HL-60 (cell line): Measurements from ENCODE around the gene ACSS3.
A peak's percentile ranks its signal among the peaks of the same experiment; 100 is the strongest.

Experiments
- DNase-seq, 2 experiments: peaks; one replicate each; pipeline ENCODE4 v3.0.0-alpha.2; 2010 to 2020; ENCODE audit warnings: low read depth in 1 of 2, low spot score in 1 of 2
- H3K27ac ChIP-seq: fragments of 250-450 bp; sonication (Bioruptor Pico); replicated peaks from 2 replicates; pipeline ENCODE4 v1.5.1; 2020; ENCODE audit warnings: mild to moderate bottlenecking, moderate library complexity
- H3K27me3 ChIP-seq: fragments of 250-450 bp; sonication (Bioruptor Pico); 2 replicates; pipeline ENCODE4 v1.5.1; 2021; ENCODE audit warnings: mild to moderate bottlenecking, moderate library complexity; ENCODE audit not compliant: insufficient read depth, poor library complexity, severe bottlenecking
- H3K4me3 ChIP-seq: replicated peaks from 2 replicates; pipeline ENCODE4 v1.5.1; 2011; ENCODE audit warnings: mild to moderate bottlenecking, control low read depth, low read length; ENCODE audit not compliant: insufficient read depth
- GABPA ChIP-seq: IDR thresholded peaks from 2 replicates; pipeline ENCODE4 v1.6.1; 2012; ENCODE audit warnings: low read depth
- POLR2AphosphoS5 ChIP-seq: IDR thresholded peaks from 2 replicates; pipeline ENCODE4 v1.6.1; 2012; ENCODE audit warnings: low read depth
- SPI1 ChIP-seq: IDR thresholded peaks from 2 replicates; pipeline ENCODE4 v1.6.1; 2012; ENCODE audit warnings: low read depth, mild to moderate bottlenecking, borderline replicate concordance
- TF ChIP-seq, protein P1 (sequence below): IDR thresholded peaks from one replicate; pipeline ENCODE4 v1.5.1; 2011; ENCODE audit warnings: low read length, control low read depth, inconsistent platforms; ENCODE audit not compliant: insufficient read depth
- TF ChIP-seq, protein P2 (sequence below): IDR thresholded peaks from 2 replicates; pipeline ENCODE4 v1.6.1; 2012; ENCODE audit warnings: low read depth; ENCODE audit not compliant: insufficient replicate concordance

ACSS3 gene

DNA sequence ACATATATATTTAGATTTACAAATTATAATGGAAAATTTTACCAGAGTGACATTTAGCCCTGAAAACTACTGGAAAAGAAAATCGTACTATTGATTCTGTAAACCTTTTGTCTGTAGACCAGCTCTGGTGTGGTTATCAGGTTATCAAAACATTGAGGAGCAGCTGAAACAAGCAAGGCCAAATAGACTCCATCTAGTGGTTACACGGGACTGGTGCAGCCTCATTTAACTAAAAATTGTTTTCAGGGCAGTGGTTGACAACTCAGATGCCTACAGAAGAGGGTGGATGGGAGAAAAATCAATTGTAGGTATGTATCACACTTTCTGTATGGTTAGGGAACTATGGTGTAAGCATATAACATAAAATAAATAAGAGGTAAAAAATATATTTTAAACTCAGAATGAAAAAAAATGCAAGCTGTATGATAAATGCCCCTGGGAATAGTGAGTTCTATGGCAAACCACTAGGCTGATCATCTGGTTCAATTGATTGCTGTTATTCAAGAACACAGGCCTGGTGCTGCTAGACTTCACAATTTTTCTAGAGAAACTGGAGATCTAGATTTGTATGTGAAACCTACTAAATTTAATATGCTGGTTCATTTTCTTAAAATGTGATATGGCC, 51.2 kb downstream of the ACSS3 start:
- H3K27me3 ChIP-seq: no peaks in the 10 kb centered on the region

DNA sequence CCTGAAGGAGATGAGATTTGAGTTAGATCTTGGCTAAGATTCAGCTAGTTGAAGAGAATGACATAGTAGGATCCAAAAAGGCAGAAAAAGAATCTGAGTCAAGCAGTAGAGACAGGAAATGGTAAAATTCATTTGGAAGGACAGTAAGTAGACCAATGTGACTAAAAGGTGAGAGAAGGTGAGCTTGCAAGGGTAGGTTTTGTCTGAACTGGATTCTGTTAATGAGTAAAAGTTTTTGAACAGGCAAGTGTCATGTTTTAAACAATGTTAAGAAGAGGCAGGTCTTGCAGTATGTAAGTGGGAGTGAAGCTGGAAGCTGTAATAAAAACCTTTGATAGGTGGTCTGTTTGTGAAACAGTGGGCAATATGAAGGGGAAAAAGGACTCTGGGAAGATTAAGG, 58.6 kb downstream of the ACSS3 start:
- TF ChIP-seq, protein P1, sequence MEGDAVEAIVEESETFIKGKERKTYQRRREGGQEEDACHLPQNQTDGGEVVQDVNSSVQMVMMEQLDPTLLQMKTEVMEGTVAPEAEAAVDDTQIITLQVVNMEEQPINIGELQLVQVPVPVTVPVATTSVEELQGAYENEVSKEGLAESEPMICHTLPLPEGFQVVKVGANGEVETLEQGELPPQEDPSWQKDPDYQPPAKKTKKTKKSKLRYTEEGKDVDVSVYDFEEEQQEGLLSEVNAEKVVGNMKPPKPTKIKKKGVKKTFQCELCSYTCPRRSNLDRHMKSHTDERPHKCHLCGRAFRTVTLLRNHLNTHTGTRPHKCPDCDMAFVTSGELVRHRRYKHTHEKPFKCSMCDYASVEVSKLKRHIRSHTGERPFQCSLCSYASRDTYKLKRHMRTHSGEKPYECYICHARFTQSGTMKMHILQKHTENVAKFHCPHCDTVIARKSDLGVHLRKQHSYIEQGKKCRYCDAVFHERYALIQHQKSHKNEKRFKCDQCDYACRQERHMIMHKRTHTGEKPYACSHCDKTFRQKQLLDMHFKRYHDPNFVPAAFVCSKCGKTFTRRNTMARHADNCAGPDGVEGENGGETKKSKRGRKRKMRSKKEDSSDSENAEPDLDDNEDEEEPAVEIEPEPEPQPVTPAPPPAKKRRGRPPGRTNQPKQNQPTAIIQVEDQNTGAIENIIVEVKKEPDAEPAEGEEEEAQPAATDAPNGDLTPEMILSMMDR: no peak
- TF ChIP-seq SPI1: no peak
- TF ChIP-seq GABPA: no peak
- TF ChIP-seq POLR2AphosphoS5: no peak
- TF ChIP-seq, protein P2, sequence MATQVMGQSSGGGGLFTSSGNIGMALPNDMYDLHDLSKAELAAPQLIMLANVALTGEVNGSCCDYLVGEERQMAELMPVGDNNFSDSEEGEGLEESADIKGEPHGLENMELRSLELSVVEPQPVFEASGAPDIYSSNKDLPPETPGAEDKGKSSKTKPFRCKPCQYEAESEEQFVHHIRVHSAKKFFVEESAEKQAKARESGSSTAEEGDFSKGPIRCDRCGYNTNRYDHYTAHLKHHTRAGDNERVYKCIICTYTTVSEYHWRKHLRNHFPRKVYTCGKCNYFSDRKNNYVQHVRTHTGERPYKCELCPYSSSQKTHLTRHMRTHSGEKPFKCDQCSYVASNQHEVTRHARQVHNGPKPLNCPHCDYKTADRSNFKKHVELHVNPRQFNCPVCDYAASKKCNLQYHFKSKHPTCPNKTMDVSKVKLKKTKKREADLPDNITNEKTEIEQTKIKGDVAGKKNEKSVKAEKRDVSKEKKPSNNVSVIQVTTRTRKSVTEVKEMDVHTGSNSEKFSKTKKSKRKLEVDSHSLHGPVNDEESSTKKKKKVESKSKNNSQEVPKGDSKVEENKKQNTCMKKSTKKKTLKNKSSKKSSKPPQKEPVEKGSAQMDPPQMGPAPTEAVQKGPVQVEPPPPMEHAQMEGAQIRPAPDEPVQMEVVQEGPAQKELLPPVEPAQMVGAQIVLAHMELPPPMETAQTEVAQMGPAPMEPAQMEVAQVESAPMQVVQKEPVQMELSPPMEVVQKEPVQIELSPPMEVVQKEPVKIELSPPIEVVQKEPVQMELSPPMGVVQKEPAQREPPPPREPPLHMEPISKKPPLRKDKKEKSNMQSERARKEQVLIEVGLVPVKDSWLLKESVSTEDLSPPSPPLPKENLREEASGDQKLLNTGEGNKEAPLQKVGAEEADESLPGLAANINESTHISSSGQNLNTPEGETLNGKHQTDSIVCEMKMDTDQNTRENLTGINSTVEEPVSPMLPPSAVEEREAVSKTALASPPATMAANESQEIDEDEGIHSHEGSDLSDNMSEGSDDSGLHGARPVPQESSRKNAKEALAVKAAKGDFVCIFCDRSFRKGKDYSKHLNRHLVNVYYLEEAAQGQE: no peak

More for the DNA sequence above, 51.2 kb downstream of the ACSS3 start:
- H3K4me3 ChIP-seq: no peak overlapping the region
- peak; percentile 5 to 16 for DNase-seq
- no peak overlapping the region for H3K27ac ChIP-seq
- TF ChIP-seq, protein P1: peak; percentile 74
- TF ChIP-seq SPI1: no peak

DNA sequence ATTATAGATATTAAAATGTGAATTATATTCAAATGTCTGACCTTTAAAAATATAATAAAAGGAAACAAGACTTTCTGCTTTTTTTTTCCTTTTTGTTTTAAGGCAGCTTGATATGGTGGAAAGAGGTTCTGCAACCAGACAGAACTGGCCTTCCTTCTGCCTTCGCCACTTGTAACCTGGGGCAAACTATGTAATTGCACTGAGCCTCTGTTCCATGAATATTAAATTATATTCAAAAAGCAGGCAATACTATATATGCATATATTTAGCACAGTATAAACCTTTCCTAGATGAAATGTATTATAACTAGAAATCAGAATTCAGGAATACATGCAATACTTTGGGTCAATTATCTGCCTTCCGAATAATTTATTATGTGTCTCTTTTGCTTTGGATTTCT, 59.9 kb downstream of the ACSS3 start:
- no peak for DNase-seq
- Histone ChIP-seq H3K27me3 (no peaks in the 10 kb centered on the region), H3K4me3 (no peak overlapping the region), H3K27ac (no peak overlapping the region)
- TF ChIP-seq POLR2AphosphoS5 (no peak), SPI1 (no peak), GABPA (no peak)
- TF ChIP-seq, protein P2: no peak
- TF ChIP-seq, protein P1: no peak

More for the DNA sequence above, 58.6 kb downstream of the ACSS3 start:
- H3K27me3 ChIP-seq: no peaks in the 10 kb centered on the region
- no peak for DNase-seq
- no peak overlapping the region for H3K27ac ChIP-seq
- no peak overlapping the region for H3K4me3 ChIP-seq

DNA sequence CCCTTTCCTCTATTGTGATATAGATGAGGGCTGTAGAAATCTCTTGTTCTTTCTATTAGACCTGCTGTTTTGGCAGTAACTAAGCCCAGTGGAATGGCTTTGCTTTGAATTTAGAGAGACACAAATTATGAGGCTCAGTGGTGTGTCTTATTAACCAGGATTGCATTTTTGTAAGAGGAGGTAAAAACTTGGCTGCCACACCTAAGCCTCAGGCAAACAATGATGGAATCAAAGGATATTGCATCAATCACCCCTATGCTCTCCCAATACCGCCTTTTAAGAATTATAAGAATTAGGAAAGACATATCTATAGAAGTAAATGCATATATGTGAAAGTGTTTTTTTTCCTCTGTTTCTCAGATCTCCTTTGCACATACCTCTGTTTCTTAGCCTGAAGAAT, 63.3 kb downstream of the ACSS3 start:
- no peak overlapping the region for H3K27ac ChIP-seq
- no peak overlapping the region for H3K4me3 ChIP-seq
- TF ChIP-seq SPI1: no peak
- TF ChIP-seq, protein P1: no peak
- no peak for TF ChIP-seq POLR2AphosphoS5
- TF ChIP-seq GABPA: no peak
- TF ChIP-seq, protein P2: no peak
- DNase-seq: no peak
- no peaks in the 10 kb centered on the region for H3K27me3 ChIP-seq
